NCI-H2081 (cell line): ENCODE data around the gene RAD50.
"Not testable (repeated sequence)": the region's sequence is repeated elsewhere in the genome, so short reads cannot be mapped to it uniquely, and the experiment has no call there.

Source experiments
- DNase-seq, 2 experiments: peaks; one replicate each; lab custom pipeline; 2025; lab: John Stamatoyannopoulos, UW

Gene RAD50

GRCh38 chr5:132556763-132557477, at the start of gene RAD50:
TSS of gene RAD50 (plus strand) at chr5:132556977. CDS start at chr5:132557325, 348 bp downstream.
- peak; percentile 83 to 91 for DNase-seq

DNA sequence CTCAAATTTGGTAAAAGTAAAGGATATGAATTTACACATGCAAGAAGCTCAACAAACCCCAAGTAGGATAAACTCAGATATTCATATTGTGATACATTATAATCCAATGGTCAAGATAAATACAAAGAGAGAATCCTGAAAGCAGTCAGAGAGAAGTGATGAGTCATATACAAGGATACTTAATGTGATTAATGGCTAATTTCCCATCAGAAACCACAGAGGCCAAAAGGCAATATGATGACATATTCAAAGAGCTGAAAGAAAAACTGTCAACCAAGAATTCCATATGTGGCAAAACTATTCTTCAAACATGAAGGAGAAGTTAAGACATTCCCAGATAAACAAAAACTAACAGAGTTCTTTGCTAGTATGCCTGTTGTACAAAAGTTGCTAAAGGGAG, 46.7 kb upstream of the RAD50 start:
- DNase-seq, result no peak

DNA sequence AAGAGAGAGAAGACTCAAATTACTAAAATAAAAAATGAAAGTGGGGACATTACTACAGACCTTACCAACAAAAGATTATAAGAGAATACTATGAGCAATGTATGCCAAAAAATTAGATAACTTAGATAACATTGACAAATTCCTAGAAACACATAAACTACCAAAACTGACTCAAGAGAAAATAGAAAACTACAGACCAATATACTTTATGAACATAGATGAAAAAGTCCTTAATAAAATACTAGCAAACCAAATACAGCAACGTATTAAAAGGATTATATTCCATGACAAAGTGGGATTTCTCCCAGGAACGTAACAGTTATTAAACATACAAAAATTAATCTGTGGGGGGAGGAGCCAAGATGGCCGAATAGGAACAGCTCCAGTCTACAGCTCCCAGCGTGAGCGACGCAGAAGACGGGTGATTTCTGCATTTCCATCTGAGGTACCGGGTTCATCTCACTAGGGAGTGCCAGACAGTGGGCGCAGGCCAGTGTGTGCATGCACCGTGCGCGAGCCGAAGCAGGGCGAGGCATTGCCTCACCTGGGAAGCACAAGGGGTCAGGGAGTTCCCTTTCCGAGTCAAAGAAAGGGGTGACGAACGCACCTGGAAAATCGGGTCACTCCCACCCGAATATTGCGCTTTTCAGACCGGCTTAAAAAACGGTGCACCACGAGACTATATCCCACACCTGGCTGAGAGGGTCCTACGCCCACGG, 43.0 kb upstream of the RAD50 start:
- DNase-seq, result not testable (repeated sequence)

GRCh38 chr5:132522067-132522466, 34.7 kb upstream of the RAD50 start:
- not testable (repeated sequence) for DNase-seq

GRCh38 chr5:132524877-132525276, 31.9 kb upstream of the RAD50 start:
- not testable (repeated sequence) for DNase-seq

DNA sequence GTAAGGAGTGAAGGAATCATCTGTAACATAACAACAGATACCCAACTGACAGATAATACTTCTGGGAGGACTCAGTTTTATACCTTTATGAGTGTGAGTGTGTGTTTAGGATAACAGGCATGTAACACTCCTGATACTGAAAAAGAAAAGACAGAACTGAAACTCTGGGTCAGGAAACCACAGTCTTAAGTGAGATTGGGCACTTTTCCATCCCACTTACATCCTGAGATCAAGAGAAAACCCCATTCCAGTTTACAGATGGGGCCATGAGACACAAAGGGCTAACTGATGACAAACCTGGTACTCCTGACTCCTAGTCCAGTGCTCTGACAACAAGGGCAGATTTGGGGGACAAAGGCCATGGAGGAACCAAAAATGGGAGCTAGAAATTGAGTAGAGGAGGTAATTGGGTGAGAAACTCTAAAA, 31.5 kb upstream of the RAD50 start:
- DNase-seq, result no peak

GRCh38 chr5:132526290-132526973, 30.3 kb upstream of the RAD50 start:
- DNase-seq, result peak; percentile 34 to 50

DNA sequence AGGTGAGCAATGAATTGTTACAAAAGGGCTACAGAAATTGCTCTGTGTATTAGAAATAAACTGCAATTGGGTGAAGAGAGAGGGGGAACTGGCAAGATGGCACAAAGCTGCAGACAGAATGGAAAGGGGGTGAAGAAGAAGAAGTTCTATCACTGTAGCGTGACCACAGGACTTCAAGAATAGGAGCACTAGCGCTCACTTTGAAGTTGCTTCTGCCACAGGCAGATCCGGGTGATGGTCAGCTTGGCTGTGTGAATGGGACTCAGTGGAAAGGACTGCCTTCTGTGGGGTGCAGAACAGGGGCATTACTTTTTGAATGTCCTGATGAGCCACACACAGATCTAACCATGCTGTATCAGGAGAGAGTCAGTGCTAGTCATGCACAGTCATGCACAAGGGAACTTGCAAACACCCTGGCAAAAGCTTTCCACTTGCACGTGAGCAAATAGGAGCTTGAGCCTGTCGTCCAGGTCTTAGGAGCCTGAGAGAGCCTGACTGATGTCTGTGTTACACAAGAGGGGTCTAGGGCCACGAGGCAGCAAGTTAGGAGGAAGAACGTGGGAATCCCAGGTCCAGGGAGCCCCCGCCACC, 29.7 kb upstream of the RAD50 start:
- DNase-seq, result no peak

DNA sequence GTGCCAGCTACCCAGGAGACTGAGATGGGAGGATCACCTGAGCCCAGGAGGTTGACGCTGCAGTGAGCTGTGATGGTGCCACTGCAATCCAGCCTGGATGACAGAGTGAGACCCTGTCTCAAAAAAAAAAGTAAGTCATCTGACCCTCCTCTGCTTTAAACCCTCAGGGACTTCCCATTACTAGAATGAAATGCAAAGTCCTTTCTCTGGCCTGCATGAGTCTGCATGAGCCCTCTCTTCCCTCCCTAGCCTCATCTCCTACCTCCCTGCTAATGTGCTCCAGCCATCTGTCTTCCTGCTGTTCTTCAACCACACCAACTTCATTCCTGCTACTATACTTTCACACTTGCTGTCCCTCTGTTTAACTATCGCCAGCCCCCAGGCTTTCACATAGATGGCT, 28.8 kb upstream of the RAD50 start:
- no peak for DNase-seq

DNA sequence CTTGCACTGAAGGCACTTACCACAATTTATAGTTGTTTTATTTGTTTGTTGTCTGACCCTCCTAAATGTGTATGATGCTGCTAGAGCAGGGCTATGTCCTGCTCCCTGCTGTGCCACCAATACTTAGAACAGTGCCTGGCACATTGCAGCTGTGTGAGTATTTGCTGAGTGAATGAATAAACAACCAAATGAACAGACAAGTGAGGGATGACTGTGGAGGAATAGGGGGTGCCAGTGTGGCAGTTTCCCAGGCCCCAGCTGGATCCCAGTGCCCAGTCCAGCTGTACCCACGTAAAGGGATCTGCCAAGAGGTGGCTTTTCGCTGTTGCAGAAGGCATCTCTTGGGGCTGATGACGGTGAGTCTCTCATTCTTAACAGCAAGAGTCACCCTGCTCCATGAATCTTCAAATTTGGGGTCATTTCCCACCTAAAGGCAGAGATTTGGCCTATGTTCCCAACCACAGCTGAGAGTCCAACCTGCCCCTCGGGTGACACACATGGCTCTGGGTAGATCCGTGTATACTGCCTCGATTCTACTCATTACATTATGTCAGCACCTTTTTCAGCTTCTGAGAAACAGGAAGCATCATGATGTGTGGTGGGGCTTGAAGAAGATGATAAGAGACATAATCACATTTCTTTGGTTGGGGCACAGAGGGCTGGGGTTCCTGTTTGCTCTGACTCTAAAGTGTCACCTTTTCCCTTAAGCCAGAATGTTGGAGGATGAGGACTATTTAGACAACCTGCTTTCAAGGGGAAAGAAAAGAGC, 27.7 kb upstream of the RAD50 start:
- DNase-seq, result no peak

GRCh38 chr5:132530946-132531345, 25.8 kb upstream of the RAD50 start:
- DNase-seq, result no peak

- DNase-seq, result no peak
These were observed 17.1 kb upstream of the RAD50 start for GRCh38 chr5:132539716-132540115.

DNA sequence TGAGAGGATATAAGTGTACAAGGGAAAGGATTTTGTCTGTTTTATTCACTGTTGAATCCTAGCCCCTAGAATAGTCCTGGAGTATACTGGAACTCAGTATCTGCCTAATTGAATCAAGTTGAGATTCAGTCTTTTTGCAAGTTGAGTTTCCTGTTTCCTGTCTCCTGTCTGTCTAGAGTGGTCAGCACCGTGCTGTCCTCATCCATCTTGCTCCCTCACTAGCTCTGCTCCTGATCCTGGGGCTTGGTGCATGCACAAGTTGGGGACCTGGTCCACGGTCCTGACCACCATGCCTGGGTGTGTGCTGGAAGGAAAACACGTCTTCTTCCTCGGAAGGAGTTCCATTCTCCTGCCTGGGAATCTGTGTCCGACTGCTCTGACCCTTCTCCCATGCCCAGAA, 16.6 kb upstream of the RAD50 start:
- no peak for DNase-seq

DNA sequence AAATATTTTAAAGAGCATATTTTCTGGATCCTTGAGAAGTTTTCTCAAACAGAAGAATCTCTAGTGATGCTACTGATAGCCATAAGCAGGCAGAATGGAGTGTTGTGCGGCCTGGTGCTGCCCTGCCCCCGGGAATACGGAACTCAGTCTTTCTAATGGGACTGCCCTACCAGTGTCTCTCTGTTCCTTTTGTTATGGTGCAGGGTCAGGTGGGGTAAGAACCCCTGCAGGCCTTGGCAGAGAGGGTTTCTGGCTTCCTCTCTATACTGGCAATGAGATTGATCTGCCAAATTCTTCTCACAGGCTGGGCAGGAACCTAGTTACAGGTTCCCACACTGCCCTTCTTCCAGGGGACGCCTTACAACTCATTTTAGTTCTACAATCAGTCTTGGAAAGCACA, 16.0 kb upstream of the RAD50 start:
- no peak for DNase-seq

- no peak for DNase-seq
These were observed 13.1 kb upstream of the RAD50 start, which contains the start of gene IL5 for GRCh38 chr5:132543472-132544201. TSS of gene IL5 (minus strand) at chr5:132543522. CDS start at chr5:132543478, 44 bp downstream.

- DNase-seq, result no peak
These were observed 10.7 kb upstream of the RAD50 start for GRCh38 chr5:132546108-132546507.

DNA sequence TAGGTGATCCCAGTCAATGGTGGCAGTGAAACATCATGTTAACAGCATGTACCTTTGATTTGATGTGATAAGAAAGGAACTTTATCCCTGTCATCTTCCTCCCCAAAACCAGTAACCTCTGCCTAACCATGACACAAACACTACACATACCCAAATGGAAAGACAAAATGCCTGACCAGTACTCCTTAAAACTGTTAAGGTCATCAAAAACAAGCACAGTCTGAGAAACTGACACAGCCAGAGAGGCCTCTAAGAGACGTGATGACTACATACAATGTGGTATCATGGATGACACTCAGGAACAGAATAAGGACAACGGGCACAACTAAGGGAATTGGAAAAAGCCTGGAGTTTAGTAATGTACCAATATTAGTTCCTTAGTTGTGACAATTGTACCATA, 9.5 kb upstream of the RAD50 start:
- no peak for DNase-seq

- not testable (repeated sequence) for DNase-seq
These were observed 7.9 kb upstream of the RAD50 start for GRCh38 chr5:132548834-132549233.

DNA sequence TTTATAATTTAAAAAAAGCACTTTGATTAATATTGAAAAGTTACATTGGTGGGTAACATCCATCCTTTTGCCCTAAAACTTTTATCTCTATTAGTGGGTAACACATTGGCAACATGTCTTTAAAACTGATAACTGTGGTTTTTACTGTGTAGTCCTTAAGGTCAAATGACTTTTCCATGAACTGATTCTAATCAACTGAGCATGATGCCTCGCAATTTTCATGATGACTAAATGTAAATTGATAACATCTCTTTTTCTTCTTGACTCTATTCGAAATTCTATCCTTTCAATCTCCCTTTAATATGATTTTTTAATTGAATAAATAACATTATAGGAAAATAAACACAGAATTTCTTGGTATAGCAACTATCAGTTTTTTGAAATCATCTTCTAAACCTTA, 7.2 kb upstream of the RAD50 start:
- DNase-seq, result no peak

GRCh38 chr5:132556153-132556762, 519 bp upstream of the RAD50 start:
- no peak for DNase-seq
